ENCODE data around the gene ADD1.

DNA sequence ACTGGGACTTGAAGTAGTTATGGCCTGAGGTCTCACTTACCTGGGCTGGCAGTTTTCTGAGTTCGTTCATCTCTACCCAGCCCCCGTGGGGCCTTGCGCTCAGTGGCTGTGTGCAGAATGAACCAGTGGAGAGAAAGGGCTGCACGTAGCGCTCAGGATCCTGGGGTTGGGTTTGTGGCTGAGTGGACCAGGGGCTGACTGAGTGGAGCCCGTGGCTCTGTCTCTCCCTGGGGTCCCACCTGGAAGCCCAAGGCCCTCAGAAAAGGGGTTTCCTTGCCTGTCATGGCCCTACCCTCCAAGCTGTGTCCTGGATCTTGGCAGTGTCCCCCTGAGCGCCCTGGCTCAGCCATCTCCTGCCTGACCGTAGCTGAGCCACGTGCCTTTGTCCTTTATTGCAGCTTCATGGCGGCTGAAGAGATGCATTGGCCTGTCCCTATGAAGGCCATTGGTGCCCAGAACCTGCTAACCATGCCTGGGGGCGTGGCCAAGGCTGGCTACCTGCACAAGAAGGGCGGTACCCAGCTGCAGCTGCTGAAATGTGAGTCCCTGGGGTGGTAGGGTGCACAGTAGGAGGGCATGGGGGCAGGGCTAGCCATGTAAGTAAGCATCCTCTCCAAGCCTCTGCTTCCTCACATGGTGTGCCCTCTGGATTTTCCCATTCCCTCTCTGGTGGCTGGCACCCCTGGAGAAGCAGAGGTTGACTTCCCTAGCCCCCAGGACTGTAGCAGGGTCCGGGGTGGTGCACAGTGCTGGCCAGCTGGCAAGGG is 23.2 kb upstream of the ADD1 start:
- TF ChIP-seq, protein P1, sequence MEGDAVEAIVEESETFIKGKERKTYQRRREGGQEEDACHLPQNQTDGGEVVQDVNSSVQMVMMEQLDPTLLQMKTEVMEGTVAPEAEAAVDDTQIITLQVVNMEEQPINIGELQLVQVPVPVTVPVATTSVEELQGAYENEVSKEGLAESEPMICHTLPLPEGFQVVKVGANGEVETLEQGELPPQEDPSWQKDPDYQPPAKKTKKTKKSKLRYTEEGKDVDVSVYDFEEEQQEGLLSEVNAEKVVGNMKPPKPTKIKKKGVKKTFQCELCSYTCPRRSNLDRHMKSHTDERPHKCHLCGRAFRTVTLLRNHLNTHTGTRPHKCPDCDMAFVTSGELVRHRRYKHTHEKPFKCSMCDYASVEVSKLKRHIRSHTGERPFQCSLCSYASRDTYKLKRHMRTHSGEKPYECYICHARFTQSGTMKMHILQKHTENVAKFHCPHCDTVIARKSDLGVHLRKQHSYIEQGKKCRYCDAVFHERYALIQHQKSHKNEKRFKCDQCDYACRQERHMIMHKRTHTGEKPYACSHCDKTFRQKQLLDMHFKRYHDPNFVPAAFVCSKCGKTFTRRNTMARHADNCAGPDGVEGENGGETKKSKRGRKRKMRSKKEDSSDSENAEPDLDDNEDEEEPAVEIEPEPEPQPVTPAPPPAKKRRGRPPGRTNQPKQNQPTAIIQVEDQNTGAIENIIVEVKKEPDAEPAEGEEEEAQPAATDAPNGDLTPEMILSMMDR (conservative IDR thresholded peaks at IDR 0.05 in 1 of 2, IDR thresholded peaks at IDR 0.05 in 1 of 2; ENCODE audit: extremely low read depth in 1 of 2, insufficient read depth in 1 of 2, low read depth in 1 of 2, low read length in 2 of 2): no peak
- TF ChIP-seq EZH2 (IDR thresholded peaks at IDR 0.05; ENCODE audit: borderline replicate concordance, low read length): no peak

Measured in mammary epithelial cell (primary cell).